ENCODE measurements around the gene LRRC3B. TPM values are rescaled to one million over a fixed set of nuclear protein-coding genes. Genes with fewer than 3 reads are reported as not detected.

The LRRC3B gene
- total RNA-seq, 1 donor = not detected

DNA sequence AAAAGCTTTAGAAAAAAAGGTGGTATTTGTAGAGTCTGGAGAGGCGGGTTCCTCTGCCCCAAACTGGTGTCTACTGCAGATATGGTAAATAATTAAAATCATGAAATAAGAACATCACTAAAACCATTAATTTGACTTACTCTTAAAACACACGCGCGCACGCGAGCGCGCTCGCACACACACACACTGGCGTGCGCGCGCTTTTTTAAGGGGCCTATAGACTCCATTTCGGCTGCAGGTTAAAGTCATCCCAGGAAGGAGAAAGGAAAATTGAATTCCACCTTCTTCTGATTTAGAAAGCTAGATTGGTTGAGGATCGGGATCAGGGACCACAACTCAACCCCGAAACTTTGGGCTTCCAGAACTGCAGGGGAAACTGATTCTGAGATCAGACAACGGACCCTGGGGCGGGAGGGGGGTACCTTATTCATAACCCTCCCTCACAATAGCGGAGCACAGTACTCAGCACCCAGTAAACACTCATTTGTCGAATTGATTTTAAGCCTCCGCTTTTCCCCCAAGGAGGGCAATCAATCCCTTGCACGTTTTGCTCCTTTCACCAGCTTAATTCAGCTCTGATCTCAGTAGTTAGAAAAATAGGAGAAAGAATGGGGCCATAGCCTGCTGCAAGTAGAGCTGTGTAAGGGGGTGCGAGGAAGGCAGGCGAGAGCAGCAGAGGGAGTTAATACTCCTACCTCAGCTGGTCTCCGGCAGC lies 509 bp upstream of the LRRC3B start:
- no peak for DNase-seq (ENCODE audit: low read depth)
- H3K4me3 ChIP-seq (ENCODE audit: low read depth, low read length) = no peak overlapping the region
- TF ChIP-seq, protein P1, sequence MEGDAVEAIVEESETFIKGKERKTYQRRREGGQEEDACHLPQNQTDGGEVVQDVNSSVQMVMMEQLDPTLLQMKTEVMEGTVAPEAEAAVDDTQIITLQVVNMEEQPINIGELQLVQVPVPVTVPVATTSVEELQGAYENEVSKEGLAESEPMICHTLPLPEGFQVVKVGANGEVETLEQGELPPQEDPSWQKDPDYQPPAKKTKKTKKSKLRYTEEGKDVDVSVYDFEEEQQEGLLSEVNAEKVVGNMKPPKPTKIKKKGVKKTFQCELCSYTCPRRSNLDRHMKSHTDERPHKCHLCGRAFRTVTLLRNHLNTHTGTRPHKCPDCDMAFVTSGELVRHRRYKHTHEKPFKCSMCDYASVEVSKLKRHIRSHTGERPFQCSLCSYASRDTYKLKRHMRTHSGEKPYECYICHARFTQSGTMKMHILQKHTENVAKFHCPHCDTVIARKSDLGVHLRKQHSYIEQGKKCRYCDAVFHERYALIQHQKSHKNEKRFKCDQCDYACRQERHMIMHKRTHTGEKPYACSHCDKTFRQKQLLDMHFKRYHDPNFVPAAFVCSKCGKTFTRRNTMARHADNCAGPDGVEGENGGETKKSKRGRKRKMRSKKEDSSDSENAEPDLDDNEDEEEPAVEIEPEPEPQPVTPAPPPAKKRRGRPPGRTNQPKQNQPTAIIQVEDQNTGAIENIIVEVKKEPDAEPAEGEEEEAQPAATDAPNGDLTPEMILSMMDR (IDR thresholded peaks at IDR 0.05; ENCODE audit: insufficient read depth, low read length) = no peak

DNA sequence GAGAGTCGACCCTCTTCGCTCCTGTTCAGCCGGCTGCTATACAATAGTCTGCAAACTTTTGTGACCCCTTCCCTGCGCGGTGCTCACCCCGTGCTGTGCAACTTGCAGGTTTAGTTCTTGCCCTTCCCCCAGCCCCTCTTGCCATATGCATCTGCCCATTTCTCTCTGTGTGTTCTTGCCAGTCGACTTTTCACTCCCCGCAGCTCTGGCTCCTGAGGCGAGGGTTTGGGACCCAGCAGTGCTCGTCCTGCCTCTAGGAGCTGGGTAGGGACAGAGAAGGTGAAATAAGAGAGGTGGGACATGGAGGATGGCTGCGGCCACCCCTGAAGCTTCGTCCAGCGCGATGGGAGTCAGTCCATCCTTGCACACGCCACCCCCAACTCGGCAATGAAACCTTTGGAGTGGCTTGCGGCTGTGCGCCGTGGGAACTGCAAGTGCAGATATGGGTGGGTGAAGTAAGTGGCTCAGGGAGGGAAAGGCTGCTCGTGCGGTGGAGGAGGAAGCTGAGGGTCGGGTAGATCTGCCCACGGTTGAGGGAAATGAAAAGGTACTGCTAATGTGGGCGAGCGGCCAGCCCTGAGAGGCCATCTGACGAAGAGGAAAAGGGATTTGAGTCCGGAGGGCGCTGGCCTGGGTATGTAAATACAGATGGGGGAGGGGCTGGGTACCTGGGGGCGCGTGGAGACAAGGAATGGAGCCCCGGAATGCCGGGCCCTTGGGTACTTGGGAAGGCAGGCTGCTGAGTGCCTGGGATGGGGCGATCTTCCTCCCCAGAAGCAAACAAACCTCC lies 1.0 kb downstream of the LRRC3B start:
- TF ChIP-seq, protein P1 (IDR thresholded peaks at IDR 0.05; ENCODE audit: insufficient read depth, low read length) = no peak
- no peak for DNase-seq (ENCODE audit: low read depth)
- H3K4me3 ChIP-seq (ENCODE audit: low read depth, low read length) = no peak overlapping the region

DNA sequence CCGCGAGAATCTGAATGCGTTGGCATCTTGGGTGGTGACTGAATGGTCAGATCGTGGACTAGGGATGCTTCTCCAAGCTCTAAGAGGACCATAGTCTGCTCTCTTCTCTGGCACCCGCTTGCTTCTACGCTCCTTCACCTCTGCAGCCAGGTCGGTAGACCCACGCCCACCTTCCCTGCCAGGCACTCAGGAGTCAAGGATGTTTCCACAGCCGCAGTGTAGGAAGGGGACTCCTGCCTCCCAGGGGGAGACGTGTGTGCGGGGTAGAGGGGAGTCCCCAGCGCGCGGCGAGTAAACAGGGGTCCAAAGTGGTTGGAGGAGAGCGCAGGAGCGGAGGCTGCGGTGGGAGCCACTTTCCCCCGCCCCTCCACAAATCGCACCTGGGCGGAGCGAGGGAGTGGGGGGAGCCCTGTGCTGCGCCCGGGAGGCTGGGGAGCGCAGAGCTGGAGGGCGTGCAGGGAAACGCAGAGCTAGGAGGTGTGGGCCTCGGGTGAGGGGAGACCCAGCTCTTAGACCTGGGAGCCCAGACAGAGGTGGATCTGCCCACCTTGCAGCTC lies 1.7 kb downstream of the LRRC3B start:
- TF ChIP-seq, protein P1 (IDR thresholded peaks at IDR 0.05; ENCODE audit: insufficient read depth, low read length) = no peak
- DNase-seq (ENCODE audit: low read depth) = no peak
- H3K4me3 ChIP-seq (ENCODE audit: low read depth, low read length) = no peak overlapping the region

DNA sequence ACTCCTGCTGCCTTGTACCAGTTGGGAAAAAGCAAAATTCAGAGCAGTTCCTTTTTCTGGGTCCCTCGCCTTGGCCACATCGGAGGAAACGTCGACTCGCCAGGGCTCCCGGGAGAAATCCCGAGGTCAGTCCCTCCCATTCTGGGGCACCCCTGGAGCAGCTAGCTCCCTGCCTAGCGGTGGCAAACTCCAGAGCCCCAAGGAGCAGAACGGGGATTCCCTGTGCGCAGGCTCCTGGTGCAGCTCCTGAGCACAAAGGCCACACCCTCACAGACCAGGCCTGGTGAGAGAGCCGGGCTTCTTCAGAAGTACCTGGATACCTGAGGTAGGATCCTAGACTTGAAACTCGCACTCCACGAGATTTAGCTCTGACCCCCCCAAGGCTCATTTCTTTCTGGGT lies 2.6 kb downstream of the LRRC3B start:
- H3K4me3 ChIP-seq (ENCODE audit: low read depth, low read length) = no peak overlapping the region
- no peak for DNase-seq (ENCODE audit: low read depth)
- TF ChIP-seq, protein P1 (IDR thresholded peaks at IDR 0.05; ENCODE audit: insufficient read depth, low read length) = no peak

DNA sequence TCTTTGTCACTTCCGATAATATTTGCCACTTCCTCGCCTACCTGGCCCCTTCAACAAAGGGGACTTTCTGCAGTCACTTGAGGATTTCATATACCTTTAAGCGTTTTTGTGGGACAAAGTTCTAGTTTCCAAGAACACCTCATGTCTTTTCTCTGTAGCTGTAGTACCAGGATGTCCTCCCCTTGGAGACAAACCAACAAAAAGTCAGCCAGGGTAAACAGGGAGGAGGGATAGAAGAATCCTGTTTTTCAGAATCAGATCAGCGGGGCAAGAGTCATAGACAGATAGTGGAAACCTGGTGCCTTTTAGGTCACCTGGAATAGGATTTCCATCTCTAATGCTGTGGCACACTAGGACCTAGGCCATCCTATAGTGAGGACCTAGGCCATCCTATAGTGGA lies 4.5 kb downstream of the LRRC3B start:
- TF ChIP-seq, protein P1 (IDR thresholded peaks at IDR 0.05; ENCODE audit: insufficient read depth, low read length) = no peak
- no peak for DNase-seq (ENCODE audit: low read depth)
- no peak overlapping the region for H3K4me3 ChIP-seq (ENCODE audit: low read depth, low read length)

DNA sequence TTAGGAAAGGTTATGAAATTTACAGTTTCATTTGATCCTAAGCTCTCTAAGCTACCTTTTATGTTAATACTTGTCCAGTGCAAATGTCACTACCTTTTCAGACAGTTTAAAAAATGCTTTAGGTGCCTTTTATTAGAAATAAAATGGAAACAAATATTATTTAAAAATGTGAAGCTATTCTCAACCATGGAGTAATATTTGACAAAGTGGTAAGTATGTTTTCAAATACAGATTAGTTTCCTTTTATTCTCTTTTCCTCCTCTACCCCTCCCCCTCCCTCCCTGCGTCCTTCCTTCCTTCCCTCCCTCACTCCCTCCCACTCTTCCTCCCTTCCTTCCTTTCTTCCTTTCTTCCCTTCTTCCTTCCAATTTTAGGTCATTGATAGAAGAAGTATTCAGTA lies 6.3 kb downstream of the LRRC3B start:
- DNase-seq (ENCODE audit: low read depth) = no peak
- no peak overlapping the region for H3K4me3 ChIP-seq (ENCODE audit: low read depth, low read length)
- TF ChIP-seq, protein P1 (IDR thresholded peaks at IDR 0.05; ENCODE audit: insufficient read depth, low read length) = no peak
